ENCODE data around the gene ARSD. TPM values are rescaled to one million over a fixed set of nuclear protein-coding genes. Genes with fewer than 3 reads are reported as not detected.
A peak's percentile ranks its signal among the peaks of the same experiment; 100 is the strongest.

The ARSD gene
- total and polyA plus RNA-seq, 4 donors = 10.8 to 55.4 (median 34.1) TPM

DNA sequence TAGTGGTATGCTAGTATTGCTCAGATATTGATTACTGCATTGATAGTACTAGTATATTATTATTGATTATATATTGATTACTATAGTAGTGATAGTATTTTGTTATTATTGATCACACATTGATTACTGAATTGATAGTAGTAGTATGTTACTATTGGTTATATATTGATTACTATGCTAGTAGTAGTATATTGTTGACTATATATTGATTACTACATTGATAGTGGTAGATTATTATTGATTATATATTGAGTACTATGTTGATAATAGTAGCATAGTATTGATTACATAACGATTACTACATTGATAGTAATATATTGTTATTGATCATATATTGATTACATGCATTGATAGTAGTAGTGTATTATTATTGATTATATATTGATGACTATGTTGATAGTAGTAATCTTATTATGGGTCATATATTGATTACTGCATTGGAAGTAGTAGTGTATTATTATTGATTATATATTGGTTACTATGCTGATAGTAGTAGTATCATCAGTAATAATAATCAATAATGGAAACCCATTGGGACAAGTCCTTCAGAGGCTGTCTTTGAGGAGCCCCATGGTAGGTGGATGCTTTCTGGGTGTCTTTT is 69.8 kb downstream of the ARSD start:
- TF ChIP-seq, protein P1, sequence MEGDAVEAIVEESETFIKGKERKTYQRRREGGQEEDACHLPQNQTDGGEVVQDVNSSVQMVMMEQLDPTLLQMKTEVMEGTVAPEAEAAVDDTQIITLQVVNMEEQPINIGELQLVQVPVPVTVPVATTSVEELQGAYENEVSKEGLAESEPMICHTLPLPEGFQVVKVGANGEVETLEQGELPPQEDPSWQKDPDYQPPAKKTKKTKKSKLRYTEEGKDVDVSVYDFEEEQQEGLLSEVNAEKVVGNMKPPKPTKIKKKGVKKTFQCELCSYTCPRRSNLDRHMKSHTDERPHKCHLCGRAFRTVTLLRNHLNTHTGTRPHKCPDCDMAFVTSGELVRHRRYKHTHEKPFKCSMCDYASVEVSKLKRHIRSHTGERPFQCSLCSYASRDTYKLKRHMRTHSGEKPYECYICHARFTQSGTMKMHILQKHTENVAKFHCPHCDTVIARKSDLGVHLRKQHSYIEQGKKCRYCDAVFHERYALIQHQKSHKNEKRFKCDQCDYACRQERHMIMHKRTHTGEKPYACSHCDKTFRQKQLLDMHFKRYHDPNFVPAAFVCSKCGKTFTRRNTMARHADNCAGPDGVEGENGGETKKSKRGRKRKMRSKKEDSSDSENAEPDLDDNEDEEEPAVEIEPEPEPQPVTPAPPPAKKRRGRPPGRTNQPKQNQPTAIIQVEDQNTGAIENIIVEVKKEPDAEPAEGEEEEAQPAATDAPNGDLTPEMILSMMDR (IDR thresholded peaks at IDR 0.05; ENCODE audit: control extremely low read depth, extremely low read depth) = no peak
- Histone ChIP-seq H3K36me3 (ENCODE audit: control insufficient read depth in 4 of 4, insufficient read depth in 4 of 4, low read length in 4 of 4) (no peaks in the 10 kb centered on the region), H3K4me3 (no peak overlapping the region), H3K9ac (ENCODE audit: insufficient read depth in 1 of 2, low read length in 2 of 2) (no peak overlapping the region), H3K27ac (ENCODE audit: low read depth in 1 of 2, low read length in 1 of 2) (no peak overlapping the region), H3K9me3 (ENCODE audit: control insufficient read depth in 4 of 4, insufficient read depth in 3 of 4, low read length in 3 of 4) (no peaks in the 10 kb centered on the region), H3K4me1 (ENCODE audit: control insufficient read depth in 5 of 5, insufficient read depth in 5 of 5, low read length in 5 of 5) (no peaks in the 10 kb centered on the region), H3K27me3 (ENCODE audit: control insufficient read depth in 3 of 3, insufficient read depth in 3 of 3, low read length in 2 of 3) (peaks cover 0 to 5% (median 0%) of the 10 kb centered on the region in 3 donors)
- ATAC-seq (ENCODE audit: insufficient read depth, low FRiP score) (no peak), DNase-seq (no peak)
- 85 to 96% methylated on average over 1 of the region's 1 CpG for WGBS, 2 donors

DNA sequence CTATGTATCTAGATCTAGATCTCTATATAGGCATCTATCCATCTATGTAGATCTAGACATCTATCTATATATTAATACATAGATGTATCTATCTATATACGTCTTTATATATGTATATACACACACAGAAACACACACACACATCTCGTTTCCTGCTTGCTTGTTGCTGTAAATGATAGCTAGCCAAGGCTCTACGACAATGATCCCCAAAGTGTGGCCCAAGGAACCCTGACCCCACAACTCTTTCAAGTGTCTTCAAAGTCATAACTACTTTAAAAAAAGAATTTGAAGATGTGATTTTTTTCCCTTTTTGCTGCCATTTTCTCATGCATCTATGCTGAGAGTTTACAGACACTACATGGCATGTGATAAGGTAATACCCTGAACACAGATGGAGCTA is 71.6 kb downstream of the ARSD start:
- TF ChIP-seq, protein P1 (IDR thresholded peaks at IDR 0.05; ENCODE audit: control extremely low read depth, extremely low read depth) = no peak
- H3K27ac ChIP-seq (ENCODE audit: low read depth in 1 of 2, low read length in 1 of 2) = no peak overlapping the region
- H3K4me1 ChIP-seq (ENCODE audit: control insufficient read depth in 5 of 5, insufficient read depth in 5 of 5, low read length in 5 of 5) = no peaks in the 10 kb centered on the region
- WGBS, 2 donors = 87 to 98% methylated on average over 3 of the region's 3 CpGs
- no peak overlapping the region for H3K4me3 ChIP-seq
- DNase-seq (peak in 2 of 3 donors; percentile 12 to 16), ATAC-seq (ENCODE audit: insufficient read depth, low FRiP score) (no peak)
- H3K27me3 ChIP-seq (ENCODE audit: control insufficient read depth in 3 of 3, insufficient read depth in 3 of 3, low read length in 2 of 3) = peaks cover 0 to 5% (median 0%) of the 10 kb centered on the region in 3 donors
- H3K36me3 ChIP-seq (ENCODE audit: control insufficient read depth in 4 of 4, insufficient read depth in 4 of 4, low read length in 4 of 4) = no peaks in the 10 kb centered on the region
- no peaks in the 10 kb centered on the region for H3K9me3 ChIP-seq (ENCODE audit: control insufficient read depth in 4 of 4, insufficient read depth in 3 of 4, low read length in 3 of 4)
- no peak overlapping the region for H3K9ac ChIP-seq (ENCODE audit: insufficient read depth in 1 of 2, low read length in 2 of 2)

DNA sequence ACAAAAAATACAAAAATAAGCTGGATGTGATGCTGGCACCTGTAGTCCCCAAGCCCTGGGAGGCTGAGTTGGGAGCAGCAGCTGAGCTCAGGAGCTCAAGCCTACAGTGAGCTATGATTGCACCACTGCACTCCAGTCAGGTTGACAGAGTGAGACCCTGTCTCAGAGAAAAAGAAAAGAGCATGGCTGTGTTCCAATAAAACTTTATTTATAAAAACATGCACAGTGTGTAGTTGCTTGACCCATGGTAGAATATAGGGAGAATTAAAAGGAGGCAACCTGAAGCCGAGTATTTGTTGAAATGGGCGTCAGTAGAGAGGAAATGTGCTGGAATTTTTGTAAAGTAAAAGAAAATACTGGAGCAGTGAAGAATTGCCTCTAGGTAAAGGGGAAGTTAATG is 73.4 kb downstream of the ARSD start:
- WGBS, 2 donors = 93 to 100% methylated on average over 2 of the region's 2 CpGs
- DNase-seq (no peak), ATAC-seq (ENCODE audit: insufficient read depth, low FRiP score) (no peak)
- Histone ChIP-seq H3K9me3 (ENCODE audit: control insufficient read depth in 4 of 4, insufficient read depth in 3 of 4, low read length in 3 of 4) (no peaks in the 10 kb centered on the region), H3K27me3 (ENCODE audit: control insufficient read depth in 3 of 3, insufficient read depth in 3 of 3, low read length in 2 of 3) (peaks cover 0 to 3% (median 0%) of the 10 kb centered on the region in 3 donors), H3K36me3 (ENCODE audit: control insufficient read depth in 4 of 4, insufficient read depth in 4 of 4, low read length in 4 of 4) (no peaks in the 10 kb centered on the region), H3K4me1 (ENCODE audit: control insufficient read depth in 5 of 5, insufficient read depth in 5 of 5, low read length in 5 of 5) (no peaks in the 10 kb centered on the region), H3K4me3 (no peak overlapping the region), H3K27ac (ENCODE audit: low read depth in 1 of 2, low read length in 1 of 2) (no peak overlapping the region), H3K9ac (ENCODE audit: insufficient read depth in 1 of 2, low read length in 2 of 2) (no peak overlapping the region)
- TF ChIP-seq, protein P1 (IDR thresholded peaks at IDR 0.05; ENCODE audit: control extremely low read depth, extremely low read depth) = no peak

DNA sequence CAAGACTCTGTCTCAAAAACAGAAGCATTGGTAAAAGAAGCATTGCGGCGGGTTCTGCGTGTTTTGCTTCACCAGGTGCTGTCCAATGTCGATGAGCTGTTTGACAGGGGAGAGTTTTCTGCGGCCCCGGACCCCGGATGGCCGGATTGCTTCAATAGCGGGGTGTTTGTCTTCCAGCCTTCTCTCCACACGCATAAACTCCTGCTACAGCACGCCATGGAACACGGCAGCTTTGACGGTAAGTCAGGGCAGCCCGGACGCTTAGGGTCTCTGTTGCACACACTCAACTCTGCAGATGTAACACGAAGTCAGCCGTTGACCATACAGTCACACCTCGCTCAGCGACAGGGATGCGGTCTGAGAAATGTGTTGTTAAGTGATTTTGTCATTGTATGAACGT is 74.2 kb downstream of the ARSD start:
- ATAC-seq (ENCODE audit: insufficient read depth, low FRiP score) (no peak), DNase-seq (no peak)
- Histone ChIP-seq H3K4me3 (no peak overlapping the region), H3K27ac (ENCODE audit: low read depth in 1 of 2, low read length in 1 of 2) (no peak overlapping the region), H3K36me3 (ENCODE audit: control insufficient read depth in 4 of 4, insufficient read depth in 4 of 4, low read length in 4 of 4) (no peaks in the 10 kb centered on the region), H3K27me3 (ENCODE audit: control insufficient read depth in 3 of 3, insufficient read depth in 3 of 3, low read length in 2 of 3) (no peaks in the 10 kb centered on the region), H3K4me1 (ENCODE audit: control insufficient read depth in 5 of 5, insufficient read depth in 5 of 5, low read length in 5 of 5) (no peaks in the 10 kb centered on the region), H3K9me3 (ENCODE audit: control insufficient read depth in 4 of 4, insufficient read depth in 3 of 4, low read length in 3 of 4) (no peaks in the 10 kb centered on the region), H3K9ac (ENCODE audit: insufficient read depth in 1 of 2, low read length in 2 of 2) (no peak overlapping the region)
- TF ChIP-seq, protein P1 (IDR thresholded peaks at IDR 0.05; ENCODE audit: control extremely low read depth, extremely low read depth) = no peak
- 95 to 98% methylated on average over 21 of the region's 21 CpGs for WGBS, 2 donors
